ENCODE measurements around the gene TFDP1. TPM values are rescaled to one million over a fixed set of nuclear protein-coding genes. Genes with fewer than 3 reads are reported as not detected.

Gene TFDP1
- total RNA-seq, 1 donor from 2014 or later: 30.8 TPM

GRCh38 chr13:113565526-113566226 lies 18.9 kb upstream of the TFDP1 start:
- Histone ChIP-seq H3K27ac (ENCODE audit: low read depth, low read length) (no peak overlapping the region), H3K9ac (ENCODE audit: low read depth in 1 of 3, low read length in 3 of 3) (no peak overlapping the region), H3K36me3 (ENCODE audit: control insufficient read depth in 3 of 3, insufficient read depth in 3 of 3, low read length in 3 of 3) (no peaks in the 10 kb centered on the region), H3K9me3 (ENCODE audit: control insufficient read depth in 3 of 3, low read length in 3 of 3) (no peaks in the 10 kb centered on the region), H3K4me3 (ENCODE audit: low read length in 3 of 3) (no peak overlapping the region), H3K27me3 (ENCODE audit: control insufficient read depth in 3 of 3, insufficient read depth in 3 of 3, low read length in 3 of 3) (peaks cover 28 to 30% (median 29%) of the 10 kb centered on the region in 3 donors), H3K4me1 (ENCODE audit: control insufficient read depth in 3 of 3, insufficient read depth in 3 of 3, low read length in 3 of 3) (peaks cover 0 to 8% (median 0%) of the 10 kb centered on the region in 3 donors)

GRCh38 chr13:113566227-113566561 lies 18.4 kb upstream of the TFDP1 start:
- Histone ChIP-seq H3K27me3 (ENCODE audit: control insufficient read depth in 3 of 3, insufficient read depth in 3 of 3, low read length in 3 of 3) (peaks cover 28 to 30% (median 29%) of the 10 kb centered on the region in 3 donors), H3K36me3 (ENCODE audit: control insufficient read depth in 3 of 3, insufficient read depth in 3 of 3, low read length in 3 of 3) (no peaks in the 10 kb centered on the region), H3K27ac (ENCODE audit: low read depth, low read length) (no peak overlapping the region), H3K4me3 (ENCODE audit: low read length in 3 of 3) (no peak overlapping the region), H3K9ac (ENCODE audit: low read depth in 1 of 3, low read length in 3 of 3) (no peak overlapping the region), H3K4me1 (ENCODE audit: control insufficient read depth in 3 of 3, insufficient read depth in 3 of 3, low read length in 3 of 3) (peaks cover 0 to 8% (median 0%) of the 10 kb centered on the region in 3 donors), H3K9me3 (ENCODE audit: control insufficient read depth in 3 of 3, low read length in 3 of 3) (no peaks in the 10 kb centered on the region)

GRCh38 chr13:113567681-113568080 lies 16.9 kb upstream of the TFDP1 start:
- Histone ChIP-seq H3K9me3 (ENCODE audit: control insufficient read depth in 3 of 3, low read length in 3 of 3) (no peaks in the 10 kb centered on the region), H3K27ac (ENCODE audit: low read depth, low read length) (no peak overlapping the region), H3K4me3 (ENCODE audit: low read length in 3 of 3) (no peak overlapping the region), H3K4me1 (ENCODE audit: control insufficient read depth in 3 of 3, insufficient read depth in 3 of 3, low read length in 3 of 3) (peaks cover 0 to 2% (median 0%) of the 10 kb centered on the region in 3 donors), H3K27me3 (ENCODE audit: control insufficient read depth in 3 of 3, insufficient read depth in 3 of 3, low read length in 3 of 3) (peaks cover 28 to 30% (median 29%) of the 10 kb centered on the region in 3 donors), H3K36me3 (ENCODE audit: control insufficient read depth in 3 of 3, insufficient read depth in 3 of 3, low read length in 3 of 3) (no peaks in the 10 kb centered on the region), H3K9ac (ENCODE audit: low read depth in 1 of 3, low read length in 3 of 3) (no peak overlapping the region)

- H3K27ac ChIP-seq (ENCODE audit: low read depth, low read length): no peak overlapping the region
- no peak overlapping the region for H3K9ac ChIP-seq (ENCODE audit: low read depth in 1 of 3, low read length in 3 of 3)
- no peak overlapping the region for H3K4me3 ChIP-seq (ENCODE audit: low read length in 3 of 3)
- H3K36me3 ChIP-seq (ENCODE audit: control insufficient read depth in 3 of 3, insufficient read depth in 3 of 3, low read length in 3 of 3): no peaks in the 10 kb centered on the region
- H3K9me3 ChIP-seq (ENCODE audit: control insufficient read depth in 3 of 3, low read length in 3 of 3): peaks cover 0 to 5% (median 0%) of the 10 kb centered on the region in 3 donors
- no peaks in the 10 kb centered on the region for H3K4me1 ChIP-seq (ENCODE audit: control insufficient read depth in 3 of 3, insufficient read depth in 3 of 3, low read length in 3 of 3)
- H3K27me3 ChIP-seq (ENCODE audit: control insufficient read depth in 3 of 3, insufficient read depth in 3 of 3, low read length in 3 of 3): peaks cover 0 to 4% (median 3%) of the 10 kb centered on the region in 3 donors
Observed at GRCh38 chr13:113573065-113573464, 11.5 kb upstream of the TFDP1 start.

- Histone ChIP-seq H3K9ac (ENCODE audit: low read depth in 1 of 3, low read length in 3 of 3) (no peak overlapping the region), H3K4me1 (ENCODE audit: control insufficient read depth in 3 of 3, insufficient read depth in 3 of 3, low read length in 3 of 3) (no peaks in the 10 kb centered on the region), H3K27ac (ENCODE audit: low read depth, low read length) (no peak overlapping the region), H3K9me3 (ENCODE audit: control insufficient read depth in 3 of 3, low read length in 3 of 3) (peaks cover 0 to 5% (median 0%) of the 10 kb centered on the region in 3 donors), H3K4me3 (ENCODE audit: low read length in 3 of 3) (no peak overlapping the region), H3K27me3 (ENCODE audit: control insufficient read depth in 3 of 3, insufficient read depth in 3 of 3, low read length in 3 of 3) (no peaks in the 10 kb centered on the region), H3K36me3 (ENCODE audit: control insufficient read depth in 3 of 3, insufficient read depth in 3 of 3, low read length in 3 of 3) (no peaks in the 10 kb centered on the region)
Observed at GRCh38 chr13:113576597-113576996, 8.0 kb upstream of the TFDP1 start.

GRCh38 chr13:113577881-113578435 lies 6.6 kb upstream of the TFDP1 start:
- H3K4me3 ChIP-seq (ENCODE audit: low read length in 3 of 3): no peak overlapping the region

GRCh38 chr13:113579686-113580085 lies 4.9 kb upstream of the TFDP1 start:
- peaks cover 0 to 5% (median 0%) of the 10 kb centered on the region in 3 donors for H3K9me3 ChIP-seq (ENCODE audit: control insufficient read depth in 3 of 3, low read length in 3 of 3)
- H3K9ac ChIP-seq (ENCODE audit: low read depth in 1 of 3, low read length in 3 of 3): no peak overlapping the region
- H3K4me3 ChIP-seq (ENCODE audit: low read length in 3 of 3): no peak overlapping the region
- H3K36me3 ChIP-seq (ENCODE audit: control insufficient read depth in 3 of 3, insufficient read depth in 3 of 3, low read length in 3 of 3): no peaks in the 10 kb centered on the region
- H3K27ac ChIP-seq (ENCODE audit: low read depth, low read length): no peak overlapping the region
- H3K4me1 ChIP-seq (ENCODE audit: control insufficient read depth in 3 of 3, insufficient read depth in 3 of 3, low read length in 3 of 3): peaks cover 0 to 4% (median 0%) of the 10 kb centered on the region in 3 donors
- H3K27me3 ChIP-seq (ENCODE audit: control insufficient read depth in 3 of 3, insufficient read depth in 3 of 3, low read length in 3 of 3): no peaks in the 10 kb centered on the region

More at GRCh38 chr13:113577881-113578435, 6.6 kb upstream of the TFDP1 start:
- Histone ChIP-seq H3K27me3 (ENCODE audit: control insufficient read depth in 3 of 3, insufficient read depth in 3 of 3, low read length in 3 of 3) (no peaks in the 10 kb centered on the region), H3K9ac (ENCODE audit: low read depth in 1 of 3, low read length in 3 of 3) (no peak overlapping the region), H3K27ac (ENCODE audit: low read depth, low read length) (no peak overlapping the region), H3K9me3 (ENCODE audit: control insufficient read depth in 3 of 3, low read length in 3 of 3) (peaks cover 0 to 5% (median 0%) of the 10 kb centered on the region in 3 donors), H3K4me1 (ENCODE audit: control insufficient read depth in 3 of 3, insufficient read depth in 3 of 3, low read length in 3 of 3) (no peaks in the 10 kb centered on the region), H3K36me3 (ENCODE audit: control insufficient read depth in 3 of 3, insufficient read depth in 3 of 3, low read length in 3 of 3) (no peaks in the 10 kb centered on the region)

GRCh38 chr13:113581871-113582270 lies 2.7 kb upstream of the TFDP1 start:
- H3K27ac ChIP-seq (ENCODE audit: low read depth, low read length): no peak overlapping the region
- H3K9me3 ChIP-seq (ENCODE audit: control insufficient read depth in 3 of 3, low read length in 3 of 3): no peaks in the 10 kb centered on the region
- H3K9ac ChIP-seq (ENCODE audit: low read depth in 1 of 3, low read length in 3 of 3): no peak overlapping the region
- peaks cover 4 to 5% (median 5%) of the 10 kb centered on the region in 3 donors for H3K36me3 ChIP-seq (ENCODE audit: control insufficient read depth in 3 of 3, insufficient read depth in 3 of 3, low read length in 3 of 3)
- no peak overlapping the region for H3K4me3 ChIP-seq (ENCODE audit: low read length in 3 of 3)
- peaks cover 6 to 9% (median 8%) of the 10 kb centered on the region in 3 donors for H3K4me1 ChIP-seq (ENCODE audit: control insufficient read depth in 3 of 3, insufficient read depth in 3 of 3, low read length in 3 of 3)
- no peaks in the 10 kb centered on the region for H3K27me3 ChIP-seq (ENCODE audit: control insufficient read depth in 3 of 3, insufficient read depth in 3 of 3, low read length in 3 of 3)

- Histone ChIP-seq H3K9ac (ENCODE audit: low read depth in 1 of 3, low read length in 3 of 3) (no peak overlapping the region), H3K27me3 (ENCODE audit: control insufficient read depth in 3 of 3, insufficient read depth in 3 of 3, low read length in 3 of 3) (no peaks in the 10 kb centered on the region), H3K27ac (ENCODE audit: low read depth, low read length) (no peak overlapping the region), H3K9me3 (ENCODE audit: control insufficient read depth in 3 of 3, low read length in 3 of 3) (no peaks in the 10 kb centered on the region), H3K4me3 (ENCODE audit: low read length in 3 of 3) (no peak overlapping the region), H3K36me3 (ENCODE audit: control insufficient read depth in 3 of 3, insufficient read depth in 3 of 3, low read length in 3 of 3) (peaks cover 5 to 10% (median 8%) of the 10 kb centered on the region in 3 donors), H3K4me1 (ENCODE audit: control insufficient read depth in 3 of 3, insufficient read depth in 3 of 3, low read length in 3 of 3) (peaks cover 6 to 10% (median 8%) of the 10 kb centered on the region in 3 donors)
Observed at GRCh38 chr13:113582841-113583631, 1.5 kb upstream of the TFDP1 start.
